PC-3 (cell line): Measurements from ENCODE around the gene RAB4B. TPM values are rescaled to one million over a fixed set of nuclear protein-coding genes. Genes with fewer than 3 reads are reported as not detected.

Source experiments
- ATAC-seq: fragments of 200-7000 bp; cut with Tn5 transposase; 2 replicates; pipeline ENCODE4 v1.9.1; 2020; ENCODE audit warnings: mild to moderate bottlenecking, moderate library complexity
- BruUV-seq: library from RNA; stranded (reverse); fragments of 400-500 nt; replicated peaks from 2 replicates; lab custom pipeline; 2021; lab: Mats Ljungman, UMichigan
- CTCF ChIA-PET: fragments of 300-600 bp; sonication (Branson Sonifier 250); formaldehyde crosslinking; loops from one replicate; lab custom pipeline; 2022; ENCODE audit warnings: antibody characterized with exemption; lab: Charles Lee
- POLR2A ChIA-PET: fragments of 300-600 bp; sonication (Branson Sonifier 250); formaldehyde crosslinking; loops from one replicate; lab custom pipeline; 2022; ENCODE audit warnings: antibody characterized with exemption; ENCODE audit not compliant: unreplicated experiment; lab: Charles Lee
- DNase-seq: peaks from one replicate; pipeline ENCODE4 v3.0.0-alpha.2; 2015
- H2AFZ ChIP-seq: fragments of 300-600 bp; sonication (generic); 2 replicates; pipeline ENCODE4 v1.6.0; 2016; ENCODE audit warnings: antibody characterized with exemption, low read length
- H3F3A ChIP-seq: fragments of 300-600 bp; sonication (generic); one replicate; pipeline ENCODE4 v1.6.0; 2017; ENCODE audit warnings: antibody characterized with exemption, low read length, control low read depth, mild to moderate bottlenecking; ENCODE audit not compliant: unreplicated experiment
- H3K27ac ChIP-seq: fragments of 300-600 bp; sonication (generic); 2 replicates; pipeline ENCODE4 v1.5.1; 2016; ENCODE audit warnings: mild to moderate bottlenecking, low read length
- H3K27me3 ChIP-seq: fragments of 300-600 bp; sonication (generic); 2 replicates; pipeline ENCODE4 v1.6.1; 2016; ENCODE audit warnings: low read length, mixed read lengths
- H3K36me3 ChIP-seq: fragments of 300-600 bp; sonication (generic); 2 replicates; pipeline ENCODE4 v1.6.1; 2016; ENCODE audit warnings: low read depth, mixed run types, low read length, mixed read lengths
- H3K4me1 ChIP-seq: fragments of 300-600 bp; sonication (generic); 2 replicates; pipeline ENCODE4 v1.5.1; 2016; ENCODE audit warnings: low read length; ENCODE audit not compliant: insufficient read depth
- H3K4me2 ChIP-seq: fragments of 300-600 bp; sonication (generic); 2 replicates; pipeline ENCODE4 v1.6.0; 2016; ENCODE audit warnings: low read length
- H3K4me3 ChIP-seq: fragments of 300-600 bp; sonication (generic); 2 replicates; pipeline ENCODE4 v1.5.1; 2016; ENCODE audit warnings: mild to moderate bottlenecking, low read length, mixed read lengths
- H3K79me2 ChIP-seq: fragments of 300-600 bp; sonication (generic); 2 replicates; pipeline ENCODE4 v1.6.1; 2017; ENCODE audit warnings: low read length, mixed read lengths
- H3K9ac ChIP-seq: fragments of 300-600 bp; sonication (generic); 2 replicates; pipeline ENCODE4 v1.6.0; 2016; ENCODE audit warnings: mild to moderate bottlenecking, low read length
- H3K9me2 ChIP-seq: fragments of 300-600 bp; sonication (generic); replicated peaks from 2 replicates; pipeline ENCODE4 v1.6.1; 2016; ENCODE audit warnings: mixed run types, low read length, mixed read lengths
- H3K9me3 ChIP-seq: fragments of 300-600 bp; sonication (generic); 2 replicates; pipeline ENCODE4 v1.6.1; 2016; ENCODE audit warnings: low read length, mixed read lengths
- H4K20me1 ChIP-seq: fragments of 300-600 bp; sonication (generic); 2 replicates; pipeline ENCODE4 v1.6.1; 2016; ENCODE audit warnings: low read length, mixed read lengths
- CTCF ChIP-seq: fragments of 300-600 bp; sonication (generic); conservative IDR thresholded peaks from 2 replicates; pipeline ENCODE4 v1.5.1; 2017; ENCODE audit warnings: antibody characterized with exemption, low read depth, mild to moderate bottlenecking, low read length
- EZH2 ChIP-seq: fragments of 300-600 bp; sonication (generic); IDR thresholded peaks from one replicate; pipeline ENCODE4 v1.6.1; 2017; ENCODE audit warnings: antibody characterized with exemption, mild to moderate bottlenecking, low read length; ENCODE audit not compliant: unreplicated experiment
- EZH2phosphoT487 ChIP-seq: fragments of 300-600 bp; sonication (generic); IDR thresholded peaks from 2 replicates; pipeline ENCODE4 v1.6.1; 2018; ENCODE audit warnings: mild to moderate bottlenecking, antibody characterized with exemption, low read length, borderline replicate concordance
- intact Hi-C: fragments of 100-400 bp; cut with micrococcal nuclease; formaldehyde crosslinking; loops from 2 replicates; pipeline ENCODE4 v1.9.0; 2023
- total RNA-seq: library from RNA; depleted of rRNA; stranded (reverse); fragments of >200 nt; gene quantifications from 2 replicates; pipeline ENCODE4 v1.2.3, GENCODE V29; 2014

RAB4B gene
- total RNA-seq, 1 experiment from 2014 or later: 7.4 TPM

GRCh38 chr19:40785526-40785925 is 7.5 kb downstream of the RAB4B start:
- Histone ChIP-seq H3K79me2 (no peaks in the 10 kb centered on the region), H2AFZ (no peak overlapping the region), H3K36me3 (no peaks in the 10 kb centered on the region), H4K20me1 (no peaks in the 10 kb centered on the region), H3K4me2 (no peak overlapping the region), H3K9me3 (no peaks in the 10 kb centered on the region), H3K27me3 (no peaks in the 10 kb centered on the region), H3K4me1 (no peaks in the 10 kb centered on the region), H3F3A (no peaks in the 10 kb centered on the region), H3K4me3 (no peak overlapping the region), H3K27ac (no peak overlapping the region), H3K9ac (no peak overlapping the region), H3K9me2 (no peaks in the 10 kb centered on the region)
- ChIA-PET CTCF (no interaction called here), POLR2A (no interaction called here)
- intact Hi-C loops: no loop called here
- ATAC-seq (no peak), DNase-seq (no peak)
- BruUV-seq: no TSS peak
- TF ChIP-seq EZH2phosphoT487 (no peak), EZH2 (no peak), CTCF (no peak)

GRCh38 chr19:40786060-40787037 is 8.3 kb downstream of the RAB4B start:
- no peak overlapping the region for H3K9ac ChIP-seq
- CTCF ChIA-PET: no interaction called here
- no peak overlapping the region for H3K4me3 ChIP-seq
- POLR2A ChIA-PET: no interaction called here
- H4K20me1 ChIP-seq: no peaks in the 10 kb centered on the region
- intact Hi-C loops: no loop called here
- H3K27me3 ChIP-seq: no peaks in the 10 kb centered on the region
- no peaks in the 10 kb centered on the region for H3K4me1 ChIP-seq
- no peak overlapping the region for H3K4me2 ChIP-seq
- H3F3A ChIP-seq: no peaks in the 10 kb centered on the region
- no peak overlapping the region for H2AFZ ChIP-seq
- no TSS peak for BruUV-seq
- no peaks in the 10 kb centered on the region for H3K9me3 ChIP-seq
- H3K27ac ChIP-seq: no peak overlapping the region
- no peaks in the 10 kb centered on the region for H3K9me2 ChIP-seq
- TF ChIP-seq EZH2phosphoT487: no peak
- no peak for TF ChIP-seq EZH2
- no peak for TF ChIP-seq CTCF
- H3K79me2 ChIP-seq: no peaks in the 10 kb centered on the region
- H3K36me3 ChIP-seq: no peaks in the 10 kb centered on the region
- DNase-seq: no peak
- ATAC-seq: no peak

- H2AFZ ChIP-seq: no peak overlapping the region
- BruUV-seq: no TSS peak
- ChIA-PET POLR2A (no interaction called here), CTCF (no interaction called here)
- intact Hi-C loops: loop anchor here (10.0 kb wide), 1 partner anchor 127 kb away; no protein-coding TSS in a partner anchor
- no peaks in the 10 kb centered on the region for H3K36me3 ChIP-seq
- no peaks in the 10 kb centered on the region for H3K27me3 ChIP-seq
- TF ChIP-seq CTCF: no peak
- TF ChIP-seq EZH2: no peak
- TF ChIP-seq EZH2phosphoT487: no peak
- no peak overlapping the region for H3K27ac ChIP-seq
- no peaks in the 10 kb centered on the region for H3K9me3 ChIP-seq
- H3F3A ChIP-seq: no peaks in the 10 kb centered on the region
- DNase-seq: no peak
- no peaks in the 10 kb centered on the region for H3K9me2 ChIP-seq
- H3K4me1 ChIP-seq: no peaks in the 10 kb centered on the region
- H3K4me2 ChIP-seq: no peak overlapping the region
- H3K4me3 ChIP-seq: no peak overlapping the region
- no peaks in the 10 kb centered on the region for H4K20me1 ChIP-seq
- no peaks in the 10 kb centered on the region for H3K79me2 ChIP-seq
- ATAC-seq: no peak
- H3K9ac ChIP-seq: no peak overlapping the region
Measured at GRCh38 chr19:40791349-40791748, 13.3 kb downstream of the RAB4B start.
